SK-N-SH (cell line): Measurements from ENCODE around the gene CPZ.

Experiments used
- EP300 ChIP-seq, 2 experiments: IDR thresholded peaks; 2 replicates each; pipeline versions ENCODE4 v1.4.0 to v1.6.1; 2012; ENCODE audit warnings: borderline replicate concordance in 1 of 2, low read depth in 1 of 2, low read length in 1 of 2
- FOSL2 ChIP-seq: IDR thresholded peaks from 2 replicates; pipeline ENCODE4 v1.4.0; 2012; ENCODE audit warnings: low read depth, mild to moderate bottlenecking, moderate library complexity, borderline replicate concordance
- GATA2 ChIP-seq: sonication (generic); formaldehyde crosslinking; IDR thresholded peaks from 2 replicates; pipeline ENCODE4 v1.5.0; 2020; ENCODE audit warnings: mild to moderate bottlenecking, missing genetic modification reagents
- MEF2A ChIP-seq: IDR thresholded peaks from 2 replicates; pipeline ENCODE4 v1.4.0; 2012; ENCODE audit warnings: low read depth, borderline replicate concordance
- MXI1 ChIP-seq: IDR thresholded peaks from 2 replicates; pipeline ENCODE4 v1.6.1; 2012; ENCODE audit warnings: mild to moderate bottlenecking, low read depth, low read length, improper control_type of control experiment
- NFIC ChIP-seq: IDR thresholded peaks from 2 replicates; pipeline ENCODE4 v1.4.0; 2012; ENCODE audit warnings: borderline replicate concordance
- RAD21 ChIP-seq: IDR thresholded peaks from 2 replicates; pipeline ENCODE4 v1.6.1; 2012; ENCODE audit warnings: mild to moderate bottlenecking, low read length
- RFX5 ChIP-seq: IDR thresholded peaks from 2 replicates; pipeline ENCODE4 v1.6.1; 2012; ENCODE audit warnings: mild to moderate bottlenecking, improper control_type of control experiment, low read length
- SMC3 ChIP-seq: IDR thresholded peaks from 2 replicates; pipeline ENCODE4 v1.6.1; 2012; ENCODE audit warnings: low read depth, low read length, improper control_type of control experiment
- TF ChIP-seq, protein P1 (sequence below): fragments of 200-600 bp; sonication (generic); IDR thresholded peaks from 2 replicates; pipeline ENCODE4 v1.6.1; 2017; ENCODE audit warnings: antibody characterized with exemption, mild to moderate bottlenecking, moderate library complexity
- TF ChIP-seq, protein P2 (sequence below): IDR thresholded peaks from 2 replicates; pipeline ENCODE4 v1.4.0; 2012; ENCODE audit warnings: low read depth
- TF ChIP-seq, protein P3 (sequence below): IDR thresholded peaks from 2 replicates; pipeline ENCODE4; 2012
- TF ChIP-seq, protein P4 (sequence below): fragments of 150-350 bp; IDR thresholded peaks from 2 replicates; pipeline ENCODE4 v1.6.1; 2017; ENCODE audit warnings: antibody characterized with exemption, low read length, low read depth, borderline replicate concordance
- TF ChIP-seq, protein P5 (sequence below): IDR thresholded peaks from 2 replicates; pipeline ENCODE4 v1.6.1; 2012; ENCODE audit warnings: mild to moderate bottlenecking, low read depth, low read length, moderate library complexity

DNA sequence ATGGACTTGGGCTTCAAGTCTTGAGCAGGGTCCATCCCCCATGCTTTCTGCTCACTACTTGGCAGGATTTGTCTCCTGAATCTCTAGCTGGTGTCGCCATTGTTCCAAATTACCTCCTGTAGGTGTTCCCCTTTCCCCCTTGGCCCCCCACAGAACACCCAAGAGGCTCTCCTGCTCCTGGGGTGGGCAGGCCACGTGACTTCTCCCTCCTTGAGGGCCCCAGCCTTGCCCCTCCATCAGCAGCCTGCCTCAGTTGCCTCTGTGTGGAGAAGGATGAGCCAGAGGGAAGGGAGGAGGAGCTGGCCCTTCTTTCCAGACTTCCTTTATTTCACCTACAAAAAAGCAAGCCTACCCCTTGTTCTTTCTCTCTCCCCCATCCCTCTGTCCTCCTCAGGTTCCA, 10.5 kb upstream of the CPZ start:
- TF ChIP-seq NFIC: no peak
- no peak for TF ChIP-seq SMC3
- no peak for TF ChIP-seq RAD21
- TF ChIP-seq, protein P1, sequence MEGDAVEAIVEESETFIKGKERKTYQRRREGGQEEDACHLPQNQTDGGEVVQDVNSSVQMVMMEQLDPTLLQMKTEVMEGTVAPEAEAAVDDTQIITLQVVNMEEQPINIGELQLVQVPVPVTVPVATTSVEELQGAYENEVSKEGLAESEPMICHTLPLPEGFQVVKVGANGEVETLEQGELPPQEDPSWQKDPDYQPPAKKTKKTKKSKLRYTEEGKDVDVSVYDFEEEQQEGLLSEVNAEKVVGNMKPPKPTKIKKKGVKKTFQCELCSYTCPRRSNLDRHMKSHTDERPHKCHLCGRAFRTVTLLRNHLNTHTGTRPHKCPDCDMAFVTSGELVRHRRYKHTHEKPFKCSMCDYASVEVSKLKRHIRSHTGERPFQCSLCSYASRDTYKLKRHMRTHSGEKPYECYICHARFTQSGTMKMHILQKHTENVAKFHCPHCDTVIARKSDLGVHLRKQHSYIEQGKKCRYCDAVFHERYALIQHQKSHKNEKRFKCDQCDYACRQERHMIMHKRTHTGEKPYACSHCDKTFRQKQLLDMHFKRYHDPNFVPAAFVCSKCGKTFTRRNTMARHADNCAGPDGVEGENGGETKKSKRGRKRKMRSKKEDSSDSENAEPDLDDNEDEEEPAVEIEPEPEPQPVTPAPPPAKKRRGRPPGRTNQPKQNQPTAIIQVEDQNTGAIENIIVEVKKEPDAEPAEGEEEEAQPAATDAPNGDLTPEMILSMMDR: no peak
- TF ChIP-seq, protein P2, sequence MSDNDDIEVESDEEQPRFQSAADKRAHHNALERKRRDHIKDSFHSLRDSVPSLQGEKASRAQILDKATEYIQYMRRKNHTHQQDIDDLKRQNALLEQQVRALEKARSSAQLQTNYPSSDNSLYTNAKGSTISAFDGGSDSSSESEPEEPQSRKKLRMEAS: no peak
- no peak for TF ChIP-seq MXI1
- TF ChIP-seq, protein P3, sequence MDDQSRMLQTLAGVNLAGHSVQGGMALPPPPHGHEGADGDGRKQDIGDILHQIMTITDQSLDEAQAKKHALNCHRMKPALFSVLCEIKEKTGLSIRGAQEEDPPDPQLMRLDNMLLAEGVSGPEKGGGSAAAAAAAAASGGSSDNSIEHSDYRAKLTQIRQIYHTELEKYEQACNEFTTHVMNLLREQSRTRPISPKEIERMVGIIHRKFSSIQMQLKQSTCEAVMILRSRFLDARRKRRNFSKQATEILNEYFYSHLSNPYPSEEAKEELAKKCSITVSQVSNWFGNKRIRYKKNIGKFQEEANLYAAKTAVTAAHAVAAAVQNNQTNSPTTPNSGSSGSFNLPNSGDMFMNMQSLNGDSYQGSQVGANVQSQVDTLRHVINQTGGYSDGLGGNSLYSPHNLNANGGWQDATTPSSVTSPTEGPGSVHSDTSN: no peak
- TF ChIP-seq, protein P4, sequence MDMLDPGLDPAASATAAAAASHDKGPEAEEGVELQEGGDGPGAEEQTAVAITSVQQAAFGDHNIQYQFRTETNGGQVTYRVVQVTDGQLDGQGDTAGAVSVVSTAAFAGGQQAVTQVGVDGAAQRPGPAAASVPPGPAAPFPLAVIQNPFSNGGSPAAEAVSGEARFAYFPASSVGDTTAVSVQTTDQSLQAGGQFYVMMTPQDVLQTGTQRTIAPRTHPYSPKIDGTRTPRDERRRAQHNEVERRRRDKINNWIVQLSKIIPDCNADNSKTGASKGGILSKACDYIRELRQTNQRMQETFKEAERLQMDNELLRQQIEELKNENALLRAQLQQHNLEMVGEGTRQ: no peak
- TF ChIP-seq EP300 (IDR thresholded peaks at IDR 0.05; ENCODE audit: borderline replicate concordance in 1 of 2, low read depth in 1 of 2, low read length in 1 of 2): no peak
- TF ChIP-seq, protein P5, sequence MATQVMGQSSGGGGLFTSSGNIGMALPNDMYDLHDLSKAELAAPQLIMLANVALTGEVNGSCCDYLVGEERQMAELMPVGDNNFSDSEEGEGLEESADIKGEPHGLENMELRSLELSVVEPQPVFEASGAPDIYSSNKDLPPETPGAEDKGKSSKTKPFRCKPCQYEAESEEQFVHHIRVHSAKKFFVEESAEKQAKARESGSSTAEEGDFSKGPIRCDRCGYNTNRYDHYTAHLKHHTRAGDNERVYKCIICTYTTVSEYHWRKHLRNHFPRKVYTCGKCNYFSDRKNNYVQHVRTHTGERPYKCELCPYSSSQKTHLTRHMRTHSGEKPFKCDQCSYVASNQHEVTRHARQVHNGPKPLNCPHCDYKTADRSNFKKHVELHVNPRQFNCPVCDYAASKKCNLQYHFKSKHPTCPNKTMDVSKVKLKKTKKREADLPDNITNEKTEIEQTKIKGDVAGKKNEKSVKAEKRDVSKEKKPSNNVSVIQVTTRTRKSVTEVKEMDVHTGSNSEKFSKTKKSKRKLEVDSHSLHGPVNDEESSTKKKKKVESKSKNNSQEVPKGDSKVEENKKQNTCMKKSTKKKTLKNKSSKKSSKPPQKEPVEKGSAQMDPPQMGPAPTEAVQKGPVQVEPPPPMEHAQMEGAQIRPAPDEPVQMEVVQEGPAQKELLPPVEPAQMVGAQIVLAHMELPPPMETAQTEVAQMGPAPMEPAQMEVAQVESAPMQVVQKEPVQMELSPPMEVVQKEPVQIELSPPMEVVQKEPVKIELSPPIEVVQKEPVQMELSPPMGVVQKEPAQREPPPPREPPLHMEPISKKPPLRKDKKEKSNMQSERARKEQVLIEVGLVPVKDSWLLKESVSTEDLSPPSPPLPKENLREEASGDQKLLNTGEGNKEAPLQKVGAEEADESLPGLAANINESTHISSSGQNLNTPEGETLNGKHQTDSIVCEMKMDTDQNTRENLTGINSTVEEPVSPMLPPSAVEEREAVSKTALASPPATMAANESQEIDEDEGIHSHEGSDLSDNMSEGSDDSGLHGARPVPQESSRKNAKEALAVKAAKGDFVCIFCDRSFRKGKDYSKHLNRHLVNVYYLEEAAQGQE: no peak
- no peak for TF ChIP-seq MEF2A
- TF ChIP-seq RFX5: no peak
- TF ChIP-seq GATA2 (CRISPR knock-in tag): no peak
- TF ChIP-seq FOSL2: no peak
